CD4-positive, alpha-beta T cell (primary cell): ENCODE measurements around the gene MAOB. TPM values are rescaled to one million over a fixed set of nuclear protein-coding genes. Genes with fewer than 3 reads are reported as not detected.

ENCODE experiments used
- ATAC-seq: fragments of 200-7000 bp; cut with Tn5 transposase; one replicate; pipeline ENCODE4 v1.10.0; 2022; ENCODE audit warnings: mild to moderate bottlenecking; ENCODE audit not compliant: poor library complexity
- CTCF ChIA-PET: fragments of 350-600 bp; sonication (Branson Sonifier 250); formaldehyde crosslinking; loops from one replicate; lab custom pipeline; 2021; ENCODE audit warnings: antibody characterized with exemption, inconsistent platforms; lab: Charles Lee
- POLR2A ChIA-PET: fragments of 350-600 bp; sonication (Branson Sonifier 250); formaldehyde crosslinking; loops from one replicate; lab custom pipeline; 2021; ENCODE audit warnings: antibody characterized with exemption, inconsistent platforms; lab: Charles Lee
- DNase-seq, 14 experiments: peaks; one replicate each; pipeline ENCODE4 v3.0.0-alpha.2; 2013 to 2020; ENCODE audit warnings: mixed read lengths in 2 of 14
- H3K27ac ChIP-seq, 2 donors: one replicate each; pipeline versions ENCODE4 v1.5.1 to v1.7.0; 2013; ENCODE audit warnings: low read length in 2 of 2, low read depth in 1 of 2, mild to moderate bottlenecking in 1 of 2
- H3K27me3 ChIP-seq, 2 experiments: 1 replicate in 1 of 2; 2 replicates in 1 of 2; pipeline versions ENCODE4 v1.6.1 to v1.7.0; 2013; ENCODE audit warnings: low read length in 2 of 2, control low read depth in 1 of 2, mild to moderate bottlenecking in 1 of 2, moderate library complexity in 1 of 2; ENCODE audit not compliant: insufficient read depth in 2 of 2, control insufficient read depth in 1 of 2
- H3K36me3 ChIP-seq: one replicate; pipeline ENCODE4 v1.6.1; 2013; ENCODE audit warnings: low read length, control low read depth; ENCODE audit not compliant: insufficient read depth
- H3K4me1 ChIP-seq: one replicate; pipeline ENCODE4 v1.6.1; 2013; ENCODE audit warnings: low read length, control low read depth; ENCODE audit not compliant: insufficient read depth
- H3K4me3 ChIP-seq: one replicate; pipeline ENCODE4 v1.5.1; 2013; ENCODE audit warnings: mild to moderate bottlenecking, low read length, moderate library complexity
- H3K9me3 ChIP-seq, 2 experiments: 1 replicate in 1 of 2; 2 replicates in 1 of 2; pipeline versions ENCODE4 v1.6.1 to v1.7.0; 2013; ENCODE audit warnings: low read length in 2 of 2, mild to moderate bottlenecking in 2 of 2, control low read depth in 1 of 2, moderate library complexity in 1 of 2; ENCODE audit not compliant: control insufficient read depth in 1 of 2, insufficient read depth in 1 of 2
- H3K27ac Mint-ChIP-seq: one replicate; pipeline ENCODE4 v1.8.0; 2020; ENCODE audit warnings: mixed read lengths
- H3K27me3 Mint-ChIP-seq: one replicate; pipeline ENCODE4 v1.8.0; 2021; ENCODE audit warnings: mixed read lengths
- H3K36me3 Mint-ChIP-seq: one replicate; pipeline ENCODE4 v1.8.0; 2021; ENCODE audit warnings: low read depth, mixed read lengths
- H3K4me1 Mint-ChIP-seq: one replicate; pipeline ENCODE4 v1.8.0; 2021; ENCODE audit warnings: low read depth, mixed read lengths
- H3K4me3 Mint-ChIP-seq: one replicate; pipeline ENCODE4 v1.8.0; 2020; ENCODE audit warnings: mild to moderate bottlenecking, mixed read lengths
- H3K9me3 Mint-ChIP-seq: one replicate; pipeline ENCODE4 v1.8.0; 2020; ENCODE audit warnings: mixed read lengths
- intact Hi-C, 2 experiments: fragments of 100-400 bp; cut with DNase I in 1 of 2; cut with micrococcal nuclease in 1 of 2; formaldehyde crosslinking; loops; one replicate each; pipeline versions ENCODE4 v1.15.1 to v1.9.0; 2023 to 2025; cut with DNase I, micrococcal nuclease
- total RNA-seq, 174 experiments: library from RNA in 2 of 174; stranded (reverse) in 2 of 174; gene quantifications; one replicate each; pipeline ENCODE4 v1.2.3 and lab custom pipeline; 2021 to 2026
- TF ChIP-seq, protein P1 (sequence below): fragments of 200-600 bp; IDR thresholded peaks from one replicate; pipeline ENCODE4 v1.8.0; 2022; ENCODE audit warnings: antibody characterized with exemption, mild to moderate bottlenecking

The MAOB gene
- total RNA-seq, 2 experiments from 2014 or later = not detected

DNA sequence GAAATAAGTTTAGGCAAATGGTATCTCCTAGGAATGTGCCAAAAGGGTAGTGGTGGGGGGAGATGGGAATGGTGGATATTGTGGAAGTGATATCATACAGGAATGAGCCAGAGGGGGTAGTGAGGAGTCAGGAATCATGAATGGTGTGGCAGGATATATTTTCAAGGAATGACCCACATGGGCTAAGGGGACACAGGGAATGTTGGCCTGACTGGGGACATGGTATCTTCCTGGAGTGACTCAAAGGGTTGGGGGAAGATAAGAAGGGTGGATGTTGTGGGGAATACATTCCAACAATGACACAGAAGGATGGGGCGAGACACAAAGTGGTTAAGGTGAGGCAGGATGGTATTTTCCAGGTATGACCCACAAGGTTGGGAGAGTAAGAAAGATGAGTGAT, 165.6 kb downstream of the MAOB start:
- no peaks in the 10 kb centered on the region for H3K9me3 ChIP-seq
- Mint-ChIP-seq H3K9me3 (no peaks in the 10 kb centered on the region), H3K4me3 (no peak overlapping the region), H3K27me3 (no peaks in the 10 kb centered on the region), H3K27ac (no peak overlapping the region), H3K4me1 (no peaks in the 10 kb centered on the region), H3K36me3 (no peaks in the 10 kb centered on the region)
- POLR2A ChIA-PET = no interaction called here
- no peak for ATAC-seq
- H3K27ac ChIP-seq = no peak overlapping the region
- no peaks in the 10 kb centered on the region for H3K4me1 ChIP-seq
- intact Hi-C loops = no loop called here
- no peaks in the 10 kb centered on the region for H3K36me3 ChIP-seq
- CTCF ChIA-PET = no interaction called here
- no peak for DNase-seq
- H3K27me3 ChIP-seq = peaks cover 0 to 7% of the 10 kb centered on the region in 2 experiments
- TF ChIP-seq, protein P1, sequence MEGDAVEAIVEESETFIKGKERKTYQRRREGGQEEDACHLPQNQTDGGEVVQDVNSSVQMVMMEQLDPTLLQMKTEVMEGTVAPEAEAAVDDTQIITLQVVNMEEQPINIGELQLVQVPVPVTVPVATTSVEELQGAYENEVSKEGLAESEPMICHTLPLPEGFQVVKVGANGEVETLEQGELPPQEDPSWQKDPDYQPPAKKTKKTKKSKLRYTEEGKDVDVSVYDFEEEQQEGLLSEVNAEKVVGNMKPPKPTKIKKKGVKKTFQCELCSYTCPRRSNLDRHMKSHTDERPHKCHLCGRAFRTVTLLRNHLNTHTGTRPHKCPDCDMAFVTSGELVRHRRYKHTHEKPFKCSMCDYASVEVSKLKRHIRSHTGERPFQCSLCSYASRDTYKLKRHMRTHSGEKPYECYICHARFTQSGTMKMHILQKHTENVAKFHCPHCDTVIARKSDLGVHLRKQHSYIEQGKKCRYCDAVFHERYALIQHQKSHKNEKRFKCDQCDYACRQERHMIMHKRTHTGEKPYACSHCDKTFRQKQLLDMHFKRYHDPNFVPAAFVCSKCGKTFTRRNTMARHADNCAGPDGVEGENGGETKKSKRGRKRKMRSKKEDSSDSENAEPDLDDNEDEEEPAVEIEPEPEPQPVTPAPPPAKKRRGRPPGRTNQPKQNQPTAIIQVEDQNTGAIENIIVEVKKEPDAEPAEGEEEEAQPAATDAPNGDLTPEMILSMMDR = no peak
- H3K4me3 ChIP-seq = no peak overlapping the region

Other genes starting within 250 kb of the MAOB start
- not detected for gene MAOA, start 226.2 kb downstream of the MAOB start, total RNA-seq
- gene NDP, start 90.9 kb upstream of the MAOB start, total RNA-seq = not detected